Measurements from ENCODE around the gene HAUS8. TPM values are rescaled to one million over a fixed set of nuclear protein-coding genes. Genes with fewer than 3 reads are reported as not detected.

Gene HAUS8
- total and polyA plus RNA-seq, 2 of the 8 experiments (the other 6 are each of a cell fraction or from before 2014, with no cell fraction given), result 18.4 to 23.2 TPM

DNA sequence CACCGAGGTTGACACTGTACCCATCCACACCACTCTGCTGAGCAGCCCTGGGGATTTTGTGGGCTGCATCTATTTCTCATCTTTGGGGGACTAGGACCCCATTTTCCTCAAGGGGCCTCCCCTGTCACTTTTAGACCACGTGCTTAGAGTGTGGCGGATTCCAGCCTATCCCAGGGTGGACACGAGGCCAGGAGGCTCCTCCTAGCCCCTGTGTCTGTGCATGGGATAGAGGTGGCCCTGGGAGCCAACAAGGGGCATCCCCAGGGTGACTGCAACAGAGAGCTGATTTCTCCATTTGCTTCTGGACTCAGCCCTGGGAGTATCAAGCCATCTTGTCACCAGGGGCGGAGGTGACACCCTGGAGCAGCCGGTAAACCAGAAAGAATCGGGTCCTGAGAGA lies 72.8 kb downstream of the HAUS8 start:
- CTCF ChIA-PET (ENCODE audit: partially characterized antibody), result no interaction called here
- no peaks in the 10 kb centered on the region for H3K79me1 ChIP-seq (ENCODE audit: low read depth, low read length)
- H2AFZ ChIP-seq (ENCODE audit: low read length), result no peak overlapping the region
- POLR2A ChIA-PET (ENCODE audit: partially characterized antibody), result interaction anchor here (0.5 kb wide), 1 partner anchor 153 kb away, joined by 3 read pairs; no protein-coding TSS in a partner anchor
- 86% methylated on average over 7 of the region's 7 CpGs; no CpG with 5 or more reads in 1 of the 2 experiments for WGBS, 2 experiments (ENCODE audit: extremely low coverage in 1 of 2, insufficient coverage in 1 of 2, insufficient read length in 1 of 2, insufficient replicate concordance in 2 of 2, low coverage in 1 of 2, low lambda C conversion rate in 2 of 2, missing lambda C conversion rate in 1 of 2)
- no peak overlapping the region for H2BK15ac ChIP-seq (ENCODE audit: low read length)
- no peak overlapping the region for H3K56ac ChIP-seq (replicated peaks; ENCODE audit: insufficient read length, low read depth, low read length)
- H3K79me2 ChIP-seq (ENCODE audit: control insufficient read depth in 1 of 2, insufficient read depth in 2 of 2, low read length in 2 of 2), result no peaks in the 10 kb centered on the region
- H3K4me3 ChIP-seq (ENCODE audit: extremely low read depth in 1 of 4, insufficient read depth in 2 of 4, low read depth in 3 of 4, low read length in 4 of 4), result no peak overlapping the region
- H3K14ac ChIP-seq (ENCODE audit: insufficient read length), result no peak overlapping the region
- no peak overlapping the region for H4K8ac ChIP-seq (ENCODE audit: extremely low read depth, insufficient read depth, low read length)
- no peak overlapping the region for H4K5ac ChIP-seq (ENCODE audit: insufficient read length, low read depth, low read length)
- no peaks in the 10 kb centered on the region; the same call in 1 of the 2 replicates for H3K23me2 ChIP-seq (ENCODE audit: low read depth, low read length)
- H2BK20ac ChIP-seq (ENCODE audit: low read length), result no peak overlapping the region
- H2BK5ac ChIP-seq (ENCODE audit: low read depth, low read length), result no peak overlapping the region
- FAIRE-seq (no peak), DNase-seq (ENCODE audit: low read depth in 1 of 2, low spot score in 2 of 2) (no peak)
- H3K4ac ChIP-seq (replicated peaks; ENCODE audit: insufficient read length, low read depth, low read length), result no peak overlapping the region
- H3K27me3 ChIP-seq (replicated peaks in 1 of 4; ENCODE audit: control insufficient read depth in 3 of 4, extremely low read depth in 1 of 4, insufficient read depth in 3 of 4, low read length in 3 of 4), result no peaks in the 10 kb centered on the region
- no peak overlapping the region for H2BK120ac ChIP-seq (replicated peaks; ENCODE audit: low read depth, low read length)
- no peak overlapping the region for H4K91ac ChIP-seq (replicated peaks; ENCODE audit: insufficient read length, low read length)
- H3K18ac ChIP-seq (ENCODE audit: extremely low read depth, low read length), result peak overlapping the region; percentile 48
- H3K23ac ChIP-seq (ENCODE audit: insufficient read length), result no peak overlapping the region
- H4K20me1 ChIP-seq (replicated peaks in 1 of 2; ENCODE audit: control insufficient read depth in 1 of 2, insufficient read depth in 2 of 2, low read length in 2 of 2), result peaks cover 0 to 2% of the 10 kb centered on the region in 2 experiments
- H3K9me3 ChIP-seq (ENCODE audit: insufficient read depth in 2 of 2, low read depth in 1 of 2, low read length in 1 of 2), result 0 out of 4 replicates have a peak, but pooled peaks cover 0 to 5% of the 10 kb centered on the region in 2 experiments
- no peak overlapping the region for H3K27ac ChIP-seq (ENCODE audit: low read depth, low read length)
- no peaks in the 10 kb centered on the region; a peak in 1 of 8 replicates for H3K36me3 ChIP-seq (ENCODE audit: control insufficient read depth in 2 of 4, insufficient read depth in 4 of 4, low read length in 3 of 4)
- no peak overlapping the region for H3K9ac ChIP-seq (replicated peaks in 1 of 4; ENCODE audit: extremely low read depth in 1 of 4, low read depth in 3 of 4, low read length in 3 of 4)
- H2BK12ac ChIP-seq (ENCODE audit: low read depth, low read length), result no peak overlapping the region
- no peak overlapping the region for H3K4me2 ChIP-seq (ENCODE audit: insufficient read depth in 1 of 2, low read depth in 2 of 2, low read length in 2 of 2)
- H2AK5ac ChIP-seq (ENCODE audit: low read depth, low read length), result no peak overlapping the region
- H3K4me1 ChIP-seq (replicated peaks in 1 of 4; ENCODE audit: control insufficient read depth in 3 of 4, insufficient read depth in 4 of 4, low read length in 3 of 4), result peaks cover 0 to 10% (median 0%) of the 10 kb centered on the region in 4 experiments; a peak in 2 of 7 replicates
- TF ChIP-seq SP4 (IDR thresholded peaks at IDR 0.05; ENCODE audit: low read length) (no peak), YY1 (IDR thresholded peaks at IDR 0.05; ENCODE audit: low read depth, low read length) (no peak), SP2 (IDR thresholded peaks at IDR 0.05; ENCODE audit: low read length) (no peak), NANOG (IDR thresholded peaks at IDR 0.05; ENCODE audit: insufficient read depth, low read depth, low read length, poor library complexity, severe bottlenecking) (no peak), CTBP2 (IDR thresholded peaks at IDR 0.05; ENCODE audit: borderline replicate concordance, insufficient read depth, insufficient read length, low read length) (no peak), RFX5 (IDR thresholded peaks at IDR 0.05; ENCODE audit: borderline replicate concordance, low read depth, low read length) (no peak), EP300 (IDR thresholded peaks at IDR 0.05; ENCODE audit: borderline replicate concordance in 1 of 2, low read depth in 2 of 2, low read length in 2 of 2) (no peak)
- TF ChIP-seq, protein P1, sequence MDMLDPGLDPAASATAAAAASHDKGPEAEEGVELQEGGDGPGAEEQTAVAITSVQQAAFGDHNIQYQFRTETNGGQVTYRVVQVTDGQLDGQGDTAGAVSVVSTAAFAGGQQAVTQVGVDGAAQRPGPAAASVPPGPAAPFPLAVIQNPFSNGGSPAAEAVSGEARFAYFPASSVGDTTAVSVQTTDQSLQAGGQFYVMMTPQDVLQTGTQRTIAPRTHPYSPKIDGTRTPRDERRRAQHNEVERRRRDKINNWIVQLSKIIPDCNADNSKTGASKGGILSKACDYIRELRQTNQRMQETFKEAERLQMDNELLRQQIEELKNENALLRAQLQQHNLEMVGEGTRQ (IDR thresholded peaks at IDR 0.05; ENCODE audit: low read length), result no peak
- TF ChIP-seq, protein P2, sequence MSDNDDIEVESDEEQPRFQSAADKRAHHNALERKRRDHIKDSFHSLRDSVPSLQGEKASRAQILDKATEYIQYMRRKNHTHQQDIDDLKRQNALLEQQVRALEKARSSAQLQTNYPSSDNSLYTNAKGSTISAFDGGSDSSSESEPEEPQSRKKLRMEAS (IDR thresholded peaks at IDR 0.05), result no peak

All from H1 (cell line).